Nephron progenitor cell (in vitro differentiated cells): Measurements from ENCODE around the gene NMUR1.

Source experiments
- DNase-seq: peaks from one replicate; pipeline ENCODE4 v3.0.0; 2021
- H3K27ac Mint-ChIP-seq: 2 replicates; pipeline ENCODE4 v1.8.0; 2021; ENCODE audit warnings: mild to moderate bottlenecking, moderate library complexity, mixed read lengths
- H3K27me3 Mint-ChIP-seq: 2 replicates; pipeline ENCODE4 v1.8.0; 2021; ENCODE audit warnings: mild to moderate bottlenecking, low read depth, mixed read lengths; ENCODE audit not compliant: poor library complexity
- H3K36me3 Mint-ChIP-seq: 2 replicates; pipeline ENCODE4 v1.8.0; 2021; ENCODE audit warnings: low read depth, mixed read lengths
- H3K4me1 Mint-ChIP-seq: 2 replicates; pipeline ENCODE4 v1.8.0; 2021; ENCODE audit warnings: mixed read lengths
- H3K4me3 Mint-ChIP-seq: 2 replicates; pipeline ENCODE4 v1.8.0; 2021; ENCODE audit warnings: mild to moderate bottlenecking, moderate library complexity, mixed read lengths
- H3K9me3 Mint-ChIP-seq: 2 replicates; pipeline ENCODE4 v1.8.0; 2021; ENCODE audit warnings: mild to moderate bottlenecking, moderate library complexity, mixed read lengths
- TF ChIP-seq, protein P1 (sequence below): fragments of 200-600 bp; sonication (generic); IDR thresholded peaks from 2 replicates; pipeline ENCODE4 v1.5.0; 2021; ENCODE audit warnings: antibody characterized with exemption

The NMUR1 gene

GRCh38 chr2:231547315-231548110, 17.3 kb upstream of the NMUR1 start:
- no peak for DNase-seq
- Mint-ChIP-seq H3K4me1 (peaks cover 19% of the 10 kb centered on the region), H3K9me3 (peaks cover 31% of the 10 kb centered on the region), H3K27ac (no peak overlapping the region), H3K27me3 (peaks cover 9% of the 10 kb centered on the region), H3K4me3 (no peak overlapping the region), H3K36me3 (peaks cover 4% of the 10 kb centered on the region)
- TF ChIP-seq, protein P1, sequence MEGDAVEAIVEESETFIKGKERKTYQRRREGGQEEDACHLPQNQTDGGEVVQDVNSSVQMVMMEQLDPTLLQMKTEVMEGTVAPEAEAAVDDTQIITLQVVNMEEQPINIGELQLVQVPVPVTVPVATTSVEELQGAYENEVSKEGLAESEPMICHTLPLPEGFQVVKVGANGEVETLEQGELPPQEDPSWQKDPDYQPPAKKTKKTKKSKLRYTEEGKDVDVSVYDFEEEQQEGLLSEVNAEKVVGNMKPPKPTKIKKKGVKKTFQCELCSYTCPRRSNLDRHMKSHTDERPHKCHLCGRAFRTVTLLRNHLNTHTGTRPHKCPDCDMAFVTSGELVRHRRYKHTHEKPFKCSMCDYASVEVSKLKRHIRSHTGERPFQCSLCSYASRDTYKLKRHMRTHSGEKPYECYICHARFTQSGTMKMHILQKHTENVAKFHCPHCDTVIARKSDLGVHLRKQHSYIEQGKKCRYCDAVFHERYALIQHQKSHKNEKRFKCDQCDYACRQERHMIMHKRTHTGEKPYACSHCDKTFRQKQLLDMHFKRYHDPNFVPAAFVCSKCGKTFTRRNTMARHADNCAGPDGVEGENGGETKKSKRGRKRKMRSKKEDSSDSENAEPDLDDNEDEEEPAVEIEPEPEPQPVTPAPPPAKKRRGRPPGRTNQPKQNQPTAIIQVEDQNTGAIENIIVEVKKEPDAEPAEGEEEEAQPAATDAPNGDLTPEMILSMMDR: no peak

- Mint-ChIP-seq H3K36me3 (peaks cover 4% of the 10 kb centered on the region), H3K9me3 (peaks cover 28% of the 10 kb centered on the region), H3K4me1 (peaks cover 19% of the 10 kb centered on the region), H3K4me3 (no peak overlapping the region), H3K27me3 (peaks cover 16% of the 10 kb centered on the region), H3K27ac (peak overlapping the region; percentile 91)
- DNase-seq: no peak
- TF ChIP-seq, protein P1: no peak
These were observed 15.9 kb upstream of the NMUR1 start for GRCh38 chr2:231546014-231546715.

GRCh38 chr2:231545105-231545902, 15.1 kb upstream of the NMUR1 start:
- Mint-ChIP-seq H3K27me3 (peaks cover 16% of the 10 kb centered on the region), H3K36me3 (peaks cover 4% of the 10 kb centered on the region), H3K27ac (peak overlapping the region; percentile 91), H3K4me3 (peak overlapping the region; percentile 51), H3K4me1 (peaks cover 19% of the 10 kb centered on the region), H3K9me3 (peaks cover 25% of the 10 kb centered on the region)
- TF ChIP-seq, protein P1: no peak
- no peak for DNase-seq

- H3K4me1 Mint-ChIP-seq: peaks cover 16% of the 10 kb centered on the region
These were observed 11.9 kb upstream of the NMUR1 start for GRCh38 chr2:231542136-231542535.

DNA sequence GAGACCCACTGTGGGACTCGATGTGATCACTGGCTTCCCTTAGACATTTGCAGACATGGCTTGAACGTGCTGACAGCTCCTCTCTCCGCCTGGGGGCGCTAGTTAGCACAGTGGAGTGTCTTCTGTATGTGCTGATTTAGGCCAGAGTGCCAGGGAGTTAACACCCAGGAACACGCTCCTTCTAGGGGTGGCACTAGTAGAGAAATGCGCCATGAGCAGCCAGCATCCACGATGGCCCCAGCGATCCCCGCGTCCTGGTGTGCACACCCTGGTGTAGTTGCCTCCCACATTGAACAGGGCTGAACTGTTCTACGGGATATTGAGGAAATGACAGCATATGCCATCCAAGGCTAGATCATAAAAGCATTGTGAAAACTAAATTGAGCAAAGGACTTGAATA, 11.4 kb upstream of the NMUR1 start:
- Mint-ChIP-seq H3K36me3 (peaks cover 4% of the 10 kb centered on the region), H3K9me3 (peaks cover 20% of the 10 kb centered on the region), H3K27me3 (peaks cover 12% of the 10 kb centered on the region), H3K4me1 (peaks cover 16% of the 10 kb centered on the region), H3K4me3 (no peak overlapping the region), H3K27ac (no peak overlapping the region)
- TF ChIP-seq, protein P1: peak; percentile 16
- DNase-seq: no peak

More at GRCh38 chr2:231542136-231542535, 11.9 kb upstream of the NMUR1 start:
- H3K27me3 Mint-ChIP-seq: peaks cover 12% of the 10 kb centered on the region
- H3K27ac Mint-ChIP-seq: no peak overlapping the region
- TF ChIP-seq, protein P1: no peak
- H3K36me3 Mint-ChIP-seq: peaks cover 4% of the 10 kb centered on the region
- no peak for DNase-seq
- H3K4me3 Mint-ChIP-seq: no peak overlapping the region
- H3K9me3 Mint-ChIP-seq: peaks cover 20% of the 10 kb centered on the region
